HG03460 (cell line): ENCODE measurements around the gene SLC7A14.

Source experiments
- ATAC-seq: cut with Tn5 transposase; IDR thresholded peaks from one replicate; pipeline ENCODE4 v1.9.1; 2021; ENCODE audit not compliant: unreplicated experiment

SLC7A14 gene

GRCh38 chr3:170499562-170500156 is 86.2 kb downstream of the SLC7A14 start:
- ATAC-seq: no peak

- ATAC-seq: no peak
Observed at GRCh38 chr3:170497207-170498095, 88.4 kb downstream of the SLC7A14 start.

GRCh38 chr3:170496868-170497140 is 89.1 kb downstream of the SLC7A14 start:
- ATAC-seq: no peak

- no peak for ATAC-seq
Observed at GRCh38 chr3:170496026-170496867, 89.6 kb downstream of the SLC7A14 start.

GRCh38 chr3:170494766-170495165 is 91.1 kb downstream of the SLC7A14 start:
- no peak for ATAC-seq

- ATAC-seq: no peak
Observed at GRCh38 chr3:170493712-170494182, 92.1 kb downstream of the SLC7A14 start.

GRCh38 chr3:170491901-170492300 is 94.0 kb downstream of the SLC7A14 start:
- no peak for ATAC-seq

- no peak for ATAC-seq
Observed at GRCh38 chr3:170490828-170491560, 94.9 kb downstream of the SLC7A14 start.

GRCh38 chr3:170488802-170489201 is 97.1 kb downstream of the SLC7A14 start:
- ATAC-seq: no peak

GRCh38 chr3:170487031-170487430 is 98.8 kb downstream of the SLC7A14 start:
- no peak for ATAC-seq

- no peak for ATAC-seq
Observed at GRCh38 chr3:170486398-170486797, 99.5 kb downstream of the SLC7A14 start.

GRCh38 chr3:170485696-170486095 is 100.2 kb downstream of the SLC7A14 start:
- ATAC-seq: no peak

- no peak for ATAC-seq
Observed at GRCh38 chr3:170485294-170485693, 100.6 kb downstream of the SLC7A14 start.

- no peak for ATAC-seq
Observed at GRCh38 chr3:170484869-170485268, 101.0 kb downstream of the SLC7A14 start.

GRCh38 chr3:170483485-170484262 is 102.2 kb downstream of the SLC7A14 start:
- no peak for ATAC-seq

GRCh38 chr3:170482199-170482598 is 103.7 kb downstream of the SLC7A14 start:
- ATAC-seq: no peak

GRCh38 chr3:170480111-170480510 is 105.8 kb downstream of the SLC7A14 start:
- no peak for ATAC-seq

- ATAC-seq: no peak
Observed at GRCh38 chr3:170477395-170477794, 108.5 kb downstream of the SLC7A14 start.

- ATAC-seq: no peak
Observed at GRCh38 chr3:170476291-170476690, 109.6 kb downstream of the SLC7A14 start.

GRCh38 chr3:170475092-170475685 is 110.7 kb downstream of the SLC7A14 start:
- ATAC-seq: no peak
